Iris pigment epithelial cell (primary cell): ENCODE results near the gene KANK2.

ENCODE experiments used
- DNase-seq: peaks from one replicate; pipeline ENCODE4 v3.0.0-alpha.2; 2011; ENCODE audit warnings: low read depth

The KANK2 gene

DNA sequence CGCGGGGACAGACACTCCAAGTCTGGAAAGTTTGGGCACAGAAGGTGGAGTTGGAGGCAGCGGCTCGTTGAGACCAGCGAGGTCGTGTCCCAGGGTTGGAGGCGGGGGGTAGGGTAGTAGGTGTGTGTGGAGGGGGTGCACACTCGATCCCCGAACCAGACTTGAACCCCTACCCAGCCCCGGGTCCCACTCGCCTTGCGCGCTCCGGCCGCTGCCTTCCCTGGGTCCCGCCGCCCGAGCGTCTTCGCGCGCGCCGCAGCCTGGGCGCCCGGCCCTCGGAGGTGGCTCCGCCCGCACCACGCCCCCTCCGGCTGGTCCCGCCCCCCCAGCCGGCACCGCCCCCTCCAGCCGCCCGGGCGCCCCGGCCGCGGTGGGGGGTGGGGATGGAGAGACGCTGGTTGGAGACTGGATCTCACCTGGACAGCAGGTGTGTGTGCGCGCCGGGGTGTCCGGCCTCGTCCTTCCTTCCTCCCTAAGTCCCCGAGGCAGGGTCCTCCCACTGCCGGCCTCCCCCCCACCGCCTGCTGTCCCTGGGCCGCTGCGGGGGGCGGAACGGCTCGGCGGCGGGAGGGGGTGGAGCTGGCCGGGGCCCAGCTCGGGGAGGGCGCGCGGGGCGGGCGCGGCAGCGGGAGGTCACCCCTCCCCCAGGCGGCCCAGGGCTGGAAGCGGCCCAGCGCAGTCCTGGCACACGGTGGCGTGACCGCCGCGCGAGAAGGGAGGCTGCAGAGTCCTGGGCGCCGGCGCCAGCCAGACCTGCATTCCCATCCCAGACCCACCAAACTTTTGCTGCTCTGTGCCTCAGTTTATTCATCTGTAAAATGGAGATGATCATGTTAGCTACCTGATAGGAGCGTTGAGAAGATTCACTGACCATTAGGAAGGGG, at the start of gene KANK2:
Gene KANK2, minus strand, starts transcription at position 255 of the 884 bp plus-strand sequence. CDS start 3,034 bp downstream, outside the sequence.
- peak; percentile 78 for DNase-seq

GRCh38 chr19:11246941-11247340, 49.6 kb upstream of the KANK2 start:
- no peak for DNase-seq

- DNase-seq = no peak
Measured at GRCh38 chr19:11244846-11245589, 47.7 kb upstream of the KANK2 start.

- no peak for DNase-seq
Measured at GRCh38 chr19:11243798-11244169, 46.4 kb upstream of the KANK2 start.

DNA sequence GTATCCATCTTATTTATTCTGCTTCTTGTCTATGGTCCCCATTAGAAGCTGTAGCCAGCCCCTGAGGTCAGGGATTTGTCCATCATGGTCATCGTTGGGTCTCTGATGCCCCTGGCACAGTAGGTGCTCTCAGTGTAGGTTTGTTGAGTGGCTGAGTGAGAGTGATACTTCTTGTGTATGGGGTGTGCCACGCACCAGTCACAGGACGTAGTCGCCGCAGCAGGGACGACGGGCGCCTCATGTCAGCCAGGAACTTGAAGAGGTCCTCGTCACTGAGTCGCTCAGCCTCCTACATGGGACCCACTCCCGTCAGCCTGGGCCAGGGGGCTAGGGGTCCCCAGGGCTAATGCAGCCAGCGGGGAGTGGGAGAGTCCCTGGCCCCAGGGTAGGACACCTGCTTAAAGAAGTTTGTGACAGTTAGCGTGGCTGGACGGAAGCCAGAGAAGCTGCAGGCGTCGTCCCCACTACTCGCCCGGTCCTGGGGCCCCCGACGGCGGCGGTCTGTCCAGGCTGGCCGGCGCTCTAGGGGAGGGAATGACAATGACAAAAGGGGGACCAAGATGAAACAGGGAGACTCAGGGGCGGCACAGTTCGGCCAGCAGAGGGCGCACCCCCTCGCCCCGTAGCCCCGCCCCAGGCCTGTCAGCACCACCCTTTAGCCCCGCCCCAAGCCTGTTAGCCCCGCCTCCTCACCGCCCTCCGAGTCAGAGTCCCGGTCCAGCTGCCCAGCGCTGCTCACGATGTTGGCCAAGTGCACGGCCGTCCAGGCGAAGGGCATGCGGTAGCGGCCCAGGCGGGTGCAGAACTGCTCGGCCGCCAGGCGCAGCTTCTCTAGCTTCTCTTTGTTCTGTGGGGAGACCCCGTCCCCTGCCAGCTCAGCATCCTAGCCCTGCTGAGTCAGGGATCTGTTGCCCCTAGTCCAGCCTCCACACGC, 45.8 kb upstream of the KANK2 start:
- DNase-seq = peak; percentile 79

DNA sequence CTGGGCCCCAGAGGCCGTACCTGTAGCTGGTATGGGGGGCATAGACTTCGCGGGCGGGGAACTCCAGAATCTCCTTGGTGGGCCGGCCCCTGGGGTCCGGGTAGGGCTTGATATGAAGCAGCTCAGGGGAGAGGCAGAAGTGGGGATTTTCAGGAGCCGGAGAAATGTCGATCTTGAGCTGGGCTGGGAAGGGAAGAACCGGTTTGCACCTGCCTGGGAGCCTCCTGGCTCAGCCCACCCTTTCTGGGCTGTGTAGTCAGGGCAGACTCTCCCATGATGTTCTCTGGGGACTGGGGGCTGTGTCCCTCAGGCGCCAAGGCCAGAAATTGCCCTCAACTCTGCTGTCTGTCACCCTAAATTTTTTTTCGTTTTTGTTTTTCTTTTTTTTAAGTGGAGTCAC, 44.7 kb upstream of the KANK2 start:
- DNase-seq = no peak

DNA sequence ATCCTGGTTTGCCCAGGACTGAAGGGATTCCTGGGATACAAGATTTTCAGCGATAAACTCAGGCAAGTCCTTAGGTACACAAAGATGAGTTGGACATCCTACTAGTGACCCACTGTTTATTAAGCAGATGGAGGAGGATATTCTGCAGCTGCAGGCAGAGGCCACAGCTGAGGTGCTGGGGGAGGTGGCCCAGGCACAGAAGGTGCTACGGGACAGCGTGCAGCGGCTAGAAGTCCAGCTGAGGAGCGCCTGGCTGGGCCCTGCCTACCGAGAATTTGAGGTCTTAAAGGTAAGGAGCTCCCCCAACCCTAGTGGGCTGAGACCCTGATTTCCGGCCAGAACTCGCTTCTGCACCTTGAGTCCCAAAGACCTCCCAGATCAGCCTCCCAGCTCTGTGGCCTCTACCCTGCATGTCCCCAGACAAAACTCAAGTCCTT, 42.7 kb upstream of the KANK2 start:
- DNase-seq = no peak

GRCh38 chr19:11239377-11240000, 42.1 kb upstream of the KANK2 start, which contains the start of gene ANGPTL8:
TSS of gene ANGPTL8 (plus strand) at chr19:11239619. CDS start at chr19:11239638, 19 bp downstream.
- DNase-seq = no peak

GRCh38 chr19:11238781-11239376, 41.5 kb upstream of the KANK2 start:
- DNase-seq = no peak

DNA sequence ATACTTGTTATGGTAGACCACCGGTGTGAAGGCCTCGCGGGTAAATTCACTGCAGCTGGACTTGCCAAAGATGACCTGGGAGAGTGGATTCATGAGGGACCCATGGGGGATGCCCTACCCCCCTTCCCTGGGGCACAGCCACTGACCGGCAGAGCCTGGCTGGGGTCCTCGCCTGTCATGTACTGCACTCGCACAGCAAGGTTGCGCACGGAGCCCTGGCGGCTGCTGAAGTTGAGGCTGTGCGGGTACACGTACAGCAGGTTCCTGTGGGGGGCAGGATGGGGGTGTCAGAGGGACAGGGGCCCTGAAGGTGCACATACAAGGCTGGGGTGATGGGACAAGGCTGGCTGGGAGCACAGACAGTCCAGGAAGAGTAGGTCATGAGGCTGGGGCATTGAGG, 40.7 kb upstream of the KANK2 start:
- no peak for DNase-seq

GRCh38 chr19:11237321-11237720, 40.0 kb upstream of the KANK2 start:
- DNase-seq = no peak

DNA sequence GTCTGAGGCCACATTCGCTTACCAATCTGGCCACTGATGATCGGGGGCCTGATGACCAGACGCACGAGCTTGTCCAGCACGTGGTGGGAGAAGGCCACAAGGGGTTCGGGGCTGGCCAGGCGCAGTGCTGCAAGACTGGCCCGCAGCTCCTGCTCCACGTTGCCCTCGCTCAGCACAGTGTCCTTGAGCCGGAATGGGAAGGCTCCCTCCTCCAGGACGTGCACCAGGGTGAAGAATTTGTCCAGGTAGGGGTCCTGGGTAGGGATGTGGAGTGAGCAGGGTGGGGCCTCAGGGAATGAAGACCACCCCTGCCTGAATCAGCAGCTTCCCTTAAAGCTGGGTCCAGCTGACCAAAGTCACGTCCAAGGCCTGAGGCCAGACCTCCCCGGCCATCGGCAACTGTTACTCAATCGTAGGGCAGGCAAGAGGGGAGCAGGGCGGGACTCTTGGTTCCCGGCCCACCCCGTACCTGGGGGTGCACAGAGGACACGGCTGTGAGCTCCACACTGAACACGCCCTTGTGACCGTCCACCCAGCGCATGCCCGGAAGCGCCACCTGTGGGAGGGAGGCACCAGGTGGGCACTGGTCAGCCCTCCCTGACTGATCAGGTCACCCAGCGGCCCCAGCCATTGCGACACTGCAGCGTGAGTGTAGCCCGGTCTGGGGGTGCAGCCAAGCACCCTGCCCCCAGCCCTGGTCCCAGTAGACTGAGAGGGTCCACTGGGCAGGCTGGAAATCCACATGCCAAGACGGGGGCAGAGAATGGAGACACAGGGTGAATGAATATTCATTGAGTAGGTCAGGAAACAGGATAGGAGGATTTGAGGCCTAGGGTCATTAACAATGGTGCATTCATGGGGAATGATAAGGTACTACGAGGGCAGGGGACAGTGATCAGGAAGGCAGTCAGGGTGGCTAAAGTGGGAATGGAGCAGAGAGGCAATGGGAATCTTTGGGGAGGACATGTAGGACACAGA, 39.3 kb upstream of the KANK2 start:
- no peak for DNase-seq

- DNase-seq = no peak
Measured at GRCh38 chr19:11234486-11235075, 37.2 kb upstream of the KANK2 start.

DNA sequence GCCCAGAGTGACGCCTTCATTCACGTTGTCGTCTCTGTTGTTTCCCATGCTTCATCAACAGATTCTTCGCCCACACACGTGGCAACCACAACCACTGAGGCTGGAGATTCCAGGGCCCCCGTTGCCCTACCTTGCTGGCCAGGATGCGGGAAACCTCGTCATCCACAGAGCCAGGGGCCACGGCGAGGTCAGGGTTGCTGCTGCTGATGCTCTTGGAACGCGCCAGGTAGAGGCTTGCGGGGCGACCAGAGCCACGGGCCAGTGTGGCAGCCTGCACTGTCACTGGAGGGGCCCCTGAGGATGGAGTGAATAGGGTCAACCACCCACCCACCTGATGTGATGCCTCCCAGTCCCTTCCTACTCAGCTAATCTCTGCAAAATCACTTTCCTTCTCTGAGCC, 35.7 kb upstream of the KANK2 start:
- no peak for DNase-seq

DNA sequence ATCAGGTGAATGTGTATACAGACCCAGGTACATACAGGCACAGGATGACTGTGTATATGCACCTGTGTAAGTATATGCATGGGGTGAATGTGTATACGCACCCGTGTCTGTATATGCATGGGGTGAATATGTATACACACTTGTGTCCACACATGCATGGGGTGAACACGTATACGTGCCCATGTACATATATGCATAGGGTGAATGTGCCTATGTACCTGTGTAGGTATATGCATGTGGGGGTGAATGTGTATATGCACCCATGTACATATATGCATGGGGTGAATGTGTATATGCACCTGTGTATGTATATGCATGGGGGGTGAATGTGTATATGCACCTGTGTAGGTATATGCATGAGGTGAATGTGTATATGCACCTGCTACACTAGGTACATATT, 35.2 kb upstream of the KANK2 start:
- DNase-seq = no peak

GRCh38 chr19:11230621-11231386, 33.5 kb upstream of the KANK2 start:
- no peak for DNase-seq

GRCh38 chr19:11227195-11227886, 30.0 kb upstream of the KANK2 start:
- no peak for DNase-seq

- DNase-seq = no peak
Measured at GRCh38 chr19:11226716-11227166, 29.4 kb upstream of the KANK2 start.
